ENCODE results near the gene UBE2L5.
"Not testable (repeated sequence)": the region's sequence is repeated elsewhere in the genome, so short reads cannot be mapped to it uniquely, and the experiment has no call there.

UBE2L5 gene

GRCh38 chr13:30461279-30462066 lies 39.2 kb downstream of the UBE2L5 start:
- H3K27me3 ChIP-seq (ENCODE audit: low read depth, low read length); H3K4me3 ChIP-seq (ENCODE audit: low read length); H3K9me3 ChIP-seq (ENCODE audit: insufficient read depth, low read length); H3K9ac ChIP-seq (ENCODE audit: low read length); H3K27ac ChIP-seq (ENCODE audit: low read length); H3K4me2 ChIP-seq (ENCODE audit: low read length); H2AFZ ChIP-seq (ENCODE audit: low read depth, low read length): not testable (repeated sequence)
- Histone ChIP-seq H4K20me1 (ENCODE audit: insufficient read depth, low read length) (peaks cover 28% of the 10 kb centered on the region), H3K36me3 (replicated peaks; ENCODE audit: low read depth, low read length) (peaks cover 48% of the 10 kb centered on the region), H3K4me1 (ENCODE audit: low read length) (peaks cover 18% of the 10 kb centered on the region), H3K79me2 (ENCODE audit: low read length) (peaks cover 49% of the 10 kb centered on the region)
- TF ChIP-seq, protein P1, sequence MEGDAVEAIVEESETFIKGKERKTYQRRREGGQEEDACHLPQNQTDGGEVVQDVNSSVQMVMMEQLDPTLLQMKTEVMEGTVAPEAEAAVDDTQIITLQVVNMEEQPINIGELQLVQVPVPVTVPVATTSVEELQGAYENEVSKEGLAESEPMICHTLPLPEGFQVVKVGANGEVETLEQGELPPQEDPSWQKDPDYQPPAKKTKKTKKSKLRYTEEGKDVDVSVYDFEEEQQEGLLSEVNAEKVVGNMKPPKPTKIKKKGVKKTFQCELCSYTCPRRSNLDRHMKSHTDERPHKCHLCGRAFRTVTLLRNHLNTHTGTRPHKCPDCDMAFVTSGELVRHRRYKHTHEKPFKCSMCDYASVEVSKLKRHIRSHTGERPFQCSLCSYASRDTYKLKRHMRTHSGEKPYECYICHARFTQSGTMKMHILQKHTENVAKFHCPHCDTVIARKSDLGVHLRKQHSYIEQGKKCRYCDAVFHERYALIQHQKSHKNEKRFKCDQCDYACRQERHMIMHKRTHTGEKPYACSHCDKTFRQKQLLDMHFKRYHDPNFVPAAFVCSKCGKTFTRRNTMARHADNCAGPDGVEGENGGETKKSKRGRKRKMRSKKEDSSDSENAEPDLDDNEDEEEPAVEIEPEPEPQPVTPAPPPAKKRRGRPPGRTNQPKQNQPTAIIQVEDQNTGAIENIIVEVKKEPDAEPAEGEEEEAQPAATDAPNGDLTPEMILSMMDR (IDR thresholded peaks at IDR 0.05; ENCODE audit: low read depth, low read length) = peak; percentile 53

DNA sequence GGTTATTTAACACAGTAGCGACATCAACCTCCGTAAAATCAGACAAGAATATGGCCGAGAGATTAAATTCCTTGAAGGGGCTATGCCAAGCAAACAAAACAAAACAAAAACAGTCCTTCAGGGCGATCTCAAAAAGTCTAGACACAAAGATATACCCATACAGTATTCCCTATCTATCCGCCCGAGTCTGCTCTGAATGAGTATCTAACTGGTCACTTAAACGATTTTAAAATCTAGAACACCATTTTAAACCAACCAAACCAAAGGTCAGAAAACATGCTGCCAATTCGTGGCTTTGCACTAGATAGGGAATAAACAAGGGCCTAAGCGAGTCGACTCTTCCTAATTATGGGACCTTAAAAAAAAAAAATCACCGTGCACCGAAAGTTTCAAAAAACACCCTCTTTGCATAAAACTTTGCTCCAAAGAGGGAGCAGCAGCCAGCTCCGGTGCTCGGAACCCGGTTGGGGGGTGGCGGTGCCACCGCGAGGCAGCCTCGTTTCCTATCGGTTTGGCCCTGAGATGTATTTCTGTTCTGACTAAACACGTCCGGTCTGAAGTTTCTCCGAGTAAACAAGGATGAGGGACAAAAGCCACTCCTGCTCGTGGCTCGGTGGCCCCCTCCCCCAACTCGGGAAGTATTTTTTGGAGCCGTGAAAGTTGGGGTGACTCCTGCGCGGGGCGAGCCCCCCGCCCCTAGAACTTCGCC lies 41.6 kb downstream of the UBE2L5 start:
- Histone ChIP-seq H3K79me2 (ENCODE audit: low read length) (peaks cover 52% of the 10 kb centered on the region), H3K36me3 (replicated peaks; ENCODE audit: low read depth, low read length) (peaks cover 32% of the 10 kb centered on the region), H3K27ac (ENCODE audit: low read length) (peak overlapping the region; percentile 83), H3K4me3 (ENCODE audit: low read length) (peak overlapping the region; percentile 80), H4K20me1 (ENCODE audit: insufficient read depth, low read length) (peaks cover 27% of the 10 kb centered on the region), H3K9me3 (ENCODE audit: insufficient read depth, low read length) (no peaks in the 10 kb centered on the region), H3K27me3 (ENCODE audit: low read depth, low read length) (no peaks in the 10 kb centered on the region), H3K4me2 (ENCODE audit: low read length) (peak overlapping the region; percentile 73), H3K9ac (ENCODE audit: low read length) (peak overlapping the region; percentile 78), H3K4me1 (ENCODE audit: low read length) (peaks cover 16% of the 10 kb centered on the region), H2AFZ (ENCODE audit: low read depth, low read length) (no peak overlapping the region)
- TF ChIP-seq, protein P1 (IDR thresholded peaks at IDR 0.05; ENCODE audit: low read depth, low read length) = no peak
- no peak for TF ChIP-seq EZH2phosphoT487 (IDR thresholded peaks at IDR 0.05; ENCODE audit: low read depth)

GRCh38 chr13:30464496-30465342 lies 42.4 kb downstream of the UBE2L5 start:
- H3K4me3 ChIP-seq (ENCODE audit: low read length) = peak overlapping the region; percentile 80
- peak overlapping the region; percentile 78 for H3K9ac ChIP-seq (ENCODE audit: low read length)
- H3K79me2 ChIP-seq (ENCODE audit: low read length) = peaks cover 52% of the 10 kb centered on the region
- no peaks in the 10 kb centered on the region for H3K9me3 ChIP-seq (ENCODE audit: insufficient read depth, low read length)
- TF ChIP-seq EZH2phosphoT487 (IDR thresholded peaks at IDR 0.05; ENCODE audit: low read depth) = no peak
- TF ChIP-seq, protein P1 (IDR thresholded peaks at IDR 0.05; ENCODE audit: low read depth, low read length) = no peak
- H3K36me3 ChIP-seq (replicated peaks; ENCODE audit: low read depth, low read length) = peaks cover 25% of the 10 kb centered on the region
- H3K27me3 ChIP-seq (ENCODE audit: low read depth, low read length) = no peaks in the 10 kb centered on the region
- H3K4me2 ChIP-seq (ENCODE audit: low read length) = peak overlapping the region; percentile 73
- peak overlapping the region; percentile 83 for H3K27ac ChIP-seq (ENCODE audit: low read length)
- peaks cover 21% of the 10 kb centered on the region for H4K20me1 ChIP-seq (ENCODE audit: insufficient read depth, low read length)
- H2AFZ ChIP-seq (ENCODE audit: low read depth, low read length) = no peak overlapping the region
- peaks cover 16% of the 10 kb centered on the region for H3K4me1 ChIP-seq (ENCODE audit: low read length)

DNA sequence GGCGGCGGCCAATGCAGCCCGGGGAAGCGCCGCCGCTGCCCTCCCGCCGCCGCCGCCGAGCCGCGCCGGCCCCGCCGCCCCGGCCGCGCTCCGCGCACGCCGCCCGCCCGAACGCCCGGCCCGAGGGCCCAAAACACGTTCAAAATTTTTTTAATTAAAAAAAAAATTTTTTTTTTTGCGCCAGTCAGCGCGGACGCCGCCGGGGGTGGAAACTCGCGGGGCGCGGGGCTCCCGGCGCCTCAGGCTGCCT lies 43.0 kb downstream of the UBE2L5 start:
- peak overlapping the region; percentile 9 for H3K4me2 ChIP-seq (ENCODE audit: low read length)
- peaks cover 16% of the 10 kb centered on the region for H3K4me1 ChIP-seq (ENCODE audit: low read length)
- peaks cover 21% of the 10 kb centered on the region for H4K20me1 ChIP-seq (ENCODE audit: insufficient read depth, low read length)
- H3K9me3 ChIP-seq (ENCODE audit: insufficient read depth, low read length) = no peaks in the 10 kb centered on the region
- H2AFZ ChIP-seq (ENCODE audit: low read depth, low read length) = no peak overlapping the region
- peaks cover 25% of the 10 kb centered on the region for H3K36me3 ChIP-seq (replicated peaks; ENCODE audit: low read depth, low read length)
- H3K27me3 ChIP-seq (ENCODE audit: low read depth, low read length) = no peaks in the 10 kb centered on the region
- H3K79me2 ChIP-seq (ENCODE audit: low read length) = peaks cover 52% of the 10 kb centered on the region
- peak overlapping the region; percentile 78 for H3K4me3 ChIP-seq (ENCODE audit: low read length)
- H3K27ac ChIP-seq (ENCODE audit: low read length) = peak overlapping the region; percentile 86
- peak overlapping the region; percentile 89 for H3K9ac ChIP-seq (ENCODE audit: low read length)
- TF ChIP-seq, protein P1 (IDR thresholded peaks at IDR 0.05; ENCODE audit: low read depth, low read length) = no peak
- no peak for TF ChIP-seq EZH2phosphoT487 (IDR thresholded peaks at IDR 0.05; ENCODE audit: low read depth)

Data from OCI-LY3 (cell line).